Fibroblast of skin of right quadriceps (primary cell): ENCODE data around the gene KLHL30.
"Not testable (repeated sequence)": the region's sequence is repeated elsewhere in the genome, so short reads cannot be mapped to it uniquely, and the experiment has no call there.

ENCODE experiments used
- DNase-seq: peaks from one replicate; pipeline ENCODE4 v3.0.0-alpha.2; 2013

The KLHL30 gene

DNA sequence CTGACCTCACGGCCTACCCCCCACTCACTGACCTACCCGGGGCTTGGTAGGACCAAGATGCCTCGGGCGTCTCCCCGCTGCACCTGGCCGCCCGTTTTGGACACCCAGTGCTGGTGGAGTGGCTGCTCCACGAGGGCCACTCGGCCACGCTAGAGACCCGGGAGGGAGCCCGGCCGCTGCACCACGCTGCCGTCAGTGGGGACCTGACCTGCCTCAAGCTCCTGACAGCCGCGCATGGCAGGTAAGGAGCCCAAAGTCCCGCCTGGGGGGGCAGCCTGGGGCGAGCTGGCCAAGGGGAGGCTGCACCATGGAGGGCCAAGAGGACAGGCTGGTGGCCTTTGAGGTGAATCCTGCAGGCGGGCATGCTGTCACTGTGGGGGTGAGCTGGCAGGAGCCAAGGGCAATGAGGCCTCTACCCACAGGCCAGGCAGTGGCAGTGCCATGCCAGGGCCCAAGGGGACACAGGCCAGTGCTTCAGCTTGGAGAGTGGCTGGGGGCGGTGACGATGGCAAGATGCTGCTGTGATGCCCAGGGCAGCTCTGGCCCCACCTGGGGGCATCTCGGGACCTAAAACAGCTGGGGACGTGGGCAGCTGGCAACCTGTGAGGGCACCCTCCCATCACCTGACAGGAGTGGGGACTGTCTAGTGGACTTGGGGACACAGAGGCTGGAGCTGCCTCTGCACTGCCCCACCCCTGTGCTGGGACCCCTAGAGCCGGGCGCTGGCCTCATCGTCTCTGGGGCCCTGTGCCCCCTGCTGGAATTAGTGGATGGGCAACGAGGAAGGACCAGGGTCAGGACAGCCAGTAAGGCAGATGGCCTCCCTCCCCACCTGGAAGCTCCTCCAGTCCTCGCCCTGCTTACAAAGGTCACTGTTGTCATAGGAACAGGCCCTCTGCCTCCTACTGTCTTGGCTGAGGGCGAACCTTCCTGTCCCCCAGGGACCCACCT, 36.3 kb upstream of the KLHL30 start:
- DNase-seq: no peak

DNA sequence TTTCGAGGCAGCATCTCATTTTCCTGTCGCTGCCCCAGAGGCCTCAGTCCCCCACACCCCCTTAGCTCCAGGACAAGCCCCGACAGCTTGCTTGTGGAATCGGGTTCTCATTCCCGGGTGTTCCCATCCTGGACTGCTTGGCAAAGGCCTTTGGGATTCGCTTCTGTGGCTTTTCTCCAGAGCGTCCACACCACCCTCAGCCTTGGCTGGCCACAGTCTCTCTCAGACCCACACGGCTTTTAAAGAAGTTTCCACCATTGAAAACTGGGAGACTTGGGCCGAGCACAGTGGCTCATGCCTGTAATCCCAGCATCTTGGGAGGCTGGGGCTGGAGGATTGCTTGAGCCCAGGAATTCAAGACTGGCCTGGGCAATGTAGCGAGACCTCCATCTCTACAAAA, 35.6 kb upstream of the KLHL30 start:
- DNase-seq: no peak

DNA sequence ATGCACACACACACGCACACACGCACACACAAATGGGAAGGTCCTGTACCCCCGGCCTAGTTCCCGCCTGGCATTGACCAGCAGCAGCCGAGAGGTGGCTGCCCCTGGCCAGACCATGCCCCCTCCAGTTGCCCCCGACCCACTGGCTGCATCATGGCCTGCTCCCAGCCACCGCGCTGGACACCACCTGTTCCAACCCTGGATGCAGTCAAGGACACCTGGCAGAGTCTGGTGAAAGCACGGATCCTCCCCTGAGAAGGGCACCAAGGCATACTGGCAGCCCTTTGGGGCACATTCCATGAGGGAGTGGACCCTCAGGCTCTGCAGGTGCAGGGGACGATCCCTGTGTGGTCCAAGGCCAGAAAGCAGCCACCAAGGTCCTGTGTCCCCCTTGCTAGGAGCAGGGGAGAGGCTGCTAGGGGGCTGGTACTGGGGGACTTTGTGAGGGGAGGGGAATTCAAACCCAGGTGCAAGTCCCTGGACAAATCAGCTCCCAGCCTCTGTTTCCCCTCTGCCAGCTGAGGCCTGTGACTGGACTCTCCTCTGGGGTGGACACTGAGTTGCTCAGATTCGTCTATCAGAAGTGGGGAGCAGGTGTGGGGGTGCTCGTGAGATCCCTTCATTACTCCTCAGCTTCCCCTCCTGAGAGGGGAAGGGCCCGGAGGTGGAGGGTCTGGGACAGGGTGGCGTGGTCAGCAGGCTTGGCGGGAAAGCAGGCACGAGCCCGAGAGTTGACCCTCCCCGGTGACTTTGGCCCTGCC, 34.8 kb upstream of the KLHL30 start:
- no peak for DNase-seq

DNA sequence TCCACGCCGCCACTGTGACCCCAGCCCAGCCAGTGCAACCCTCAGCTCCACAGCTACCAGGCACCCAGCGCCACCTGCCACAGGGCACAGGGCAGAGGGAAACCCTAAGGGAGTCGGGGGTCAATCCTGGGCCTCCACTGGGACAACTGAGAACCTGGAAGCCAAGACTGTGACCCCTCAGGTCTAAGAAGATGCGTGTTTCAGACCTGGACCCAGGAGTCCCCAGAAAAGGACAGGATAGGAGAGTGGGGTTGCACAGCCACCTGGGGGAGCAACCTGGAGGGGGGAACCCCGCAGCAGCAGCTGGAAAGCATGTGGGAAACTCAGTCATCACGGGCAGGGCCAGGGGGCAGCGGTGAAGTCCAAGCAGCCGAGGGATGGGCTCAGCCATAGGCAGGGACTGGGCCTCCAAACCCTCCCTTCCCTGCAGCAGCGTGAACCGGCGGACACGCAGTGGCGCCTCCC, 34.2 kb upstream of the KLHL30 start:
- DNase-seq: no peak

DNA sequence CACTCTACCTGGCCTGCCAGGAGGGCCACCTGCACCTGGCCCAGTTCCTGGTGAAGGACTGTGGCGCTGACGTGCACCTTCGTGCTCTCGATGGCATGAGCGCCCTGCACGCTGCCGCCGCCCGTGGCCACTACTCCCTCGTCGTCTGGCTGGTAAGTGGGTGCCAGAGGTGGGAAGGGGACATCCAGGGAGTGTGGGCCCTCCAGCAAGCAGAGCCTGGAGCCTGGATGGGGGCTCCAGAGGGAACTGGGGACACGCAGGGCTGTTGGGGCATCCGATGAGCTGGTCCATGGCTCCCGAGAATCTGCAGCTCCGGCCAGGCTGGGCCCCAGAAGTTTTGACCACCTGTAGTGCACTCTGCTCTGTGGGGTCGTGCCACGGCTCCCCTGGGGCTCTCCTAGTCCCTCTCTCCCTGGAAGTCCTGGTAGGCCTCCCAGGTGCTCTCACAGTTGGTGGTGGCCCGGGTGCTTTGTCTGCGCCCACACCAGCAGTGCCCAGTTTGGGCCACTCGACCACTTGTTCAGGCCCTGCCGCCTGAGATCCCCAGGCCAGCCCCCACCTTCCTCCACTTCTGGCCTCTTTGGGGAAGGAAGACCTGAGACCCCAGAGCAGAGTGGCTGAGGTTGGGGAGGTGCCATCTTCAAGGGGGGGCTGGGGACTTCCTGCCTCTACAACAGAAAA, 33.6 kb upstream of the KLHL30 start:
- DNase-seq: no peak

DNA sequence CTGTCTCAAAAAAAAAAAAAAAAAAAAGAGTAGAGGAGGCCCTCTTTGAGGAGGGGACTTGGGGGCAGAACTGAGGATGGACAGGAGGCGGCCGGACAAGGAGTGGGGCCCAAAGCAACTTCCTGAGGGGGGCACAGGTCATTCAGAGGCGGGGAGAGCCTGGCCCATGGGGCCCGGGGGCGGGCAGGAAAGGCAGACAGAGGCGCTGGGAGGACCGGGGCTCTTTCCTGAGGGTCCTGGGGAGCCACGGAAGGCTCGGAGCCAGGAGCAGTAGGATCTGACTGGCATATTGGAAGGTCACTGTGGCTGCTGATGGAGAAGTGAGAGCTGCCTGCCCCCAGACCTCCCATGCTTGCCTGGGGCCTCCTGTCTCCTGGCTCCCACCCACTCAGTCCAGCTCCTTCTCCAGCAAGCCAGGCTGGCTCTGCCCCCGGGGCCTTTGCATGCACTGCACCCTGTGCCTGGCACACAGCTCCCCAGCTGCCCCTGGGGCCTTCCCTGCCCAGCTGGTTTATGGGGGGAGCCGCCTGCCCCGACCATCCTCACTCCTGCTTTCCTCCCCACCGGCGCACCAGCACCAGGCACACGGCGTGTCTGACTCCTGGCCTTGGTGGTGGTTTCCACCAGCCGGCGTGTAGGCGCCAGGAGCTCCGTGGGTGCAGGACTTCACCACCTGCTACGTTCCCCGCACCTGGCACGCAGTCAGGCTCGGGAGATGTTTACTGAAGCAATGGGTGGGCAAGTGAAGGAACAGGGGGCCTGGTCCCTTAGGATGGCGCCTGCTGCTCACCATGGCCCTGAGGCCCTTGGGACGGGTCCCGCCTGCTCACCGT, 32.7 kb upstream of the KLHL30 start:
- no peak for DNase-seq

DNA sequence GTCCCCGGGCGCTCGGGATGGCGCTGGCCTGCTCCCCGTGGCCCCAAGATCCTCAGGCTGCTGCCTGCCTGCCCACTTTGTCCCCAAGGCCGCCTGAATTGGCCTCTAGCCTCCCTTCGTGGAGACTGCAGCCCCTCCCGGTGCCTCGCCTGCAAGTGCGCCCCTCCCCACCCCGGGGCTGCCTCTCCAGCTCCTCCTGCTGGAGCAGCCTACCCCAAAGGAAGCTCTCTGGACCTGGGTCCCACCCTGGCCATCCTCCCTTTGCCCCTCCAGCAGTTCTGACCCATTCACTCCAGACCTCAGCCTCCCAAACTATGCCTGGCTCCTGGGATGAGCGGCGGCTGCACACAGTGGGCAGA, 32.1 kb upstream of the KLHL30 start:
- no peak for DNase-seq

DNA sequence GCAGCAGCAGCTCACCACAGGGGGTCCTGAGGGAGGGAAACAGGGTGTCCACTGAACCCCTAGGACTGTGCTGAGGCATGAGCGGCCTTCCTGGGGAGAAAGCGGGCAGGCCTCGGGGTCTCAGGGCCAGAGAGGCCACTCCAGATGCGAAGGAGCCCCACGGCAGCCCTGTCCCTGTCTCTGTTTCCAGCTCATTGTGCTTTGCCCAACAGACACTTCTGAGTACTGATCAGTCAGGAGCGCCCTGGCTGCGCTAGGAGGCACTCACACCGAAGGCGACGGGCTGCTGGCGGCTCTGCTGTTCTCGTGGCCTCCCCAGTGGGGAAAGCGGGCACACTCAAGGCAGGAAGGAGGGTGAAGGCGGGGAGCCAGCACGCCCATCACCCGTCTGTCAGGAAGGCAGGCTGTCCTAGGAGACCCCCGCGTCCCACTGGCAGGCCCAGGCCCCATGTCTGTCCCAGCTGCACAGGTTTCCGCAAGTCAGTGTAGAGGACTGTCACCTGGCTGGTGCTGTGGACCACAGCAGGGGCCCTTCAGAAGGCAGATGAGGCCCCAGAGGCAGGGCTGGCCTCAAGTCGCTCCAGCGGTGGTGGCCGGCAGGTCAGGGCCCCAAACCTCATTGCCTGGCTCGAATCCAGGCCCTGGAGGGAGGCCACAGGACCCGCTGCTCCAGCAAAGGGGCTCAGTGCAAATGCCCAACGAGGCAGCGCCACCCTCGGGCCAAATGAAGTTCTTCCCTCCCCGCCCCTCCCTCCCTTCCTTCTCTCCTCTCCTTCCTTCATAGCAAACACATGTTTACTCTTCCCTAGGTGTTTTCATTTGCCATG, 31.6 kb upstream of the KLHL30 start:
- DNase-seq: no peak

DNA sequence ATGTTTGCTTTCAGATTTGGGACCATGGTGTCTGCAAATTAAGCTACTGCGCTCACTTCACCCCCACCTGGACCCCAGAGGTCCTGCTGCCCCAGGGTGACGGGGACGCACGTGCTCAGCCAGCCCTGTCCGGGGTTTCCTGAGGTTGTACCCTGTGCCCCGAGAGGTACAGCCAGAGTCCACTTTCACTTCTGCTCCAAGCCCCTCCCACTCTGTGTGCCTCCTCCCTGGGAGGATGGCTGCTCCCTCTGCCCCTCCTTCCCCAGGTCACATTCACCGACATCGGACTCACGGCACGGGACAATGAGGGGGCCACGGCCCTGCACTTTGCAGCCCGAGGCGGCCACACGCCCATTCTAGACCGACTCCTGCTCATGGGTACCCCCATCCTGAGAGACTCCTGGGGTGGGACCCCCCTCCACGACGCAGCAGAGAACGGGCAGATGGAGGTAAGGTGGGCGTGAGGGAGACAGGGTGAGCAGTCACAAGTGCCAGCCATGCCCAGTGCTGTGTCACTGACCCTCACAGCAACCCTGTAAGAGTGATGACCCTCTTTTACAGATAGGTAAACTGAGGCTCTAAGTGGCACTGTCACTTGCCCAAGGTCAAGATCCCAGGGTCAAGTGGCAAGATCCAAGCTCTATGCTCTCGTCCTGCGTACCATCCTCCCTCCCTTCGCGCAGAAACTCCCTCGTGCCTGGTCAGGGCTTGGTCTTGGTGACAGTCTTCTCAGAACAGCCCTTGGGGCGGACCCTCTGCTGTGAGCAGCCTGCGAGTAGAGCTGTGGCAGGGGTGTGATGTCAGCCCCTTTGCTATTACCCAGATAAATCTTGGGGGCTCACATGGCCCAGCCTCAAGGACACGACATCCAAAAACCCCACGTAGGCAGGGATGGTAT, 30.7 kb upstream of the KLHL30 start:
- no peak for DNase-seq

DNA sequence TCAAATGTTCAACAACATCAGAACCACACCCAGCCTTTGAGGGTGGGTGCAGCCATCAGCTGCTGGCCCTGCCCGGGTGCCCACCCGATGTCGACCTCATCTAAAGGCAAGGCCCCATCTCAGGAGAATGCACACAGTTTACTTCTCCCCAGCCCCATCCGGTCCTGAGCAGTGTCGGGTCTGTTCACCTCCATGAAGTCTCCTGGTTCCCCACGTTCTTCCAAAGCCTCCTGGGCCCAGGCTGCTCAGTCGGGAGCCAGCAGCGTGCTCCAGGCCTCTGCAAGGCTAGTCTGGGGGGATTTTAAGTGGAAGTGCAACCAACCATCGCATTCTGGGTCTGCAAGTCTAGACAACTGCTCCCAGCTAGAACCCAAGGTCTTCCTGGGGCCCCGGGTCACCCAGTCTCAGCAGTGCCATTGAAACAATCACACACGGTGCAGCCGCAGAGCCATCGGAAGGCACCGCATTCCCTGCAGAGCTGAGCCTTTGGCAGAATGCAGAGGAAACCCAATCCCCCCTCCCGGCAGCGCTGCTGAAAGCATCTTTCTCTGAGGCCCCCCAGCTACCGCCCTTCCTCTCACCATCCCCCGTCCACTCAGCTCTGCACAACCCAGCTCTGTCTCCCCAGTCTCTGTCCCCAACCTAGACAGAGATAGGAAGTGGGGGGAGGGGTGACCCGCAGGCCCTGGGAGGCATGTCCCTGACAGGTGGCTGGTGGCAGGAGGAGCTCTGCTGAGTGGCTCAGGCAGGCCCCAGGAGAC, 29.9 kb upstream of the KLHL30 start:
- no peak for DNase-seq

DNA sequence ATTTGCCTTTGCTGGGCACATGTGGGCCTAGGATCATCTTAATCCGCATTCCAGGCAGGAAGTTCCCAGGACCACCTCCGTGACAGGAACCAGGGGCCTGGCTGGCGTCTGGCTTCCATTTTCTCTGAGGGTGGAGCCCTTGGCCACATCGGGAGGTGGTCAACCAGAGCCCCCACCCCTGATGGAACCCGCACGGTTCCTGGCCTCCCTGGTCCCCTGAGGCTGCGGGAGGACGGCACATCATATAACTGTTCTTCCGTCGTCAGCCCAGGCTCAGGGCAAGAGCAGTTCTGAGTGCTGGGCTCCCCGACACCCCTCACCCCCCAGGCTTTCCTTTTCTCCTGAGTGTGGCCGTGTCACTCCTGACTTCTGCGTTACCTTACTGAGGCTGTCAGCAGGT, 24.9 kb upstream of the KLHL30 start:
- no peak for DNase-seq

DNA sequence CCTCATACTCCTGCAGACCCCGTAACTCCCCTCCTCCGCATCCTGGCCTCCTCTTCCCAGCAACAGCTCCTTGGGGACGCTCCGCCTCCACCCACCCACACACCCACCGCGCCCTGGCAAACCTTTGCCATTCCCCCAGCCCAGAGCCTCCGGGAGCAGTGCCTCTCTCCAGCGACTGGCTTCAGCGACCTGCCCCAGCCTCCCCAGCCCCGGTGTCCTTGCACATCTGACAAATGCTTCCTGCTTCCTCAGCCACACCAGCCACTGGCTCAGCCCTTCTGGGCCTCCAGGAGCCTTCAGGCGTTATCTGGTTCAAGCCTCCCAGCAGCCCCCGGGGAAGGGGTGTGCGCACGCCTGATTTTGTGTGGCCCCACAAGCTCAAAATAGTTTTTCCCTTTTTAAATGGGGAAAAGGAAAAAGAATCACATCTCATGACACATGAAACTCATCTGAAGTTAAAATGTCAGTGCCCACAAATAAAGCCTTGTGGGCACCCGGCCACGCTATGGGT, 24.1 kb upstream of the KLHL30 start:
- DNase-seq: no peak

DNA sequence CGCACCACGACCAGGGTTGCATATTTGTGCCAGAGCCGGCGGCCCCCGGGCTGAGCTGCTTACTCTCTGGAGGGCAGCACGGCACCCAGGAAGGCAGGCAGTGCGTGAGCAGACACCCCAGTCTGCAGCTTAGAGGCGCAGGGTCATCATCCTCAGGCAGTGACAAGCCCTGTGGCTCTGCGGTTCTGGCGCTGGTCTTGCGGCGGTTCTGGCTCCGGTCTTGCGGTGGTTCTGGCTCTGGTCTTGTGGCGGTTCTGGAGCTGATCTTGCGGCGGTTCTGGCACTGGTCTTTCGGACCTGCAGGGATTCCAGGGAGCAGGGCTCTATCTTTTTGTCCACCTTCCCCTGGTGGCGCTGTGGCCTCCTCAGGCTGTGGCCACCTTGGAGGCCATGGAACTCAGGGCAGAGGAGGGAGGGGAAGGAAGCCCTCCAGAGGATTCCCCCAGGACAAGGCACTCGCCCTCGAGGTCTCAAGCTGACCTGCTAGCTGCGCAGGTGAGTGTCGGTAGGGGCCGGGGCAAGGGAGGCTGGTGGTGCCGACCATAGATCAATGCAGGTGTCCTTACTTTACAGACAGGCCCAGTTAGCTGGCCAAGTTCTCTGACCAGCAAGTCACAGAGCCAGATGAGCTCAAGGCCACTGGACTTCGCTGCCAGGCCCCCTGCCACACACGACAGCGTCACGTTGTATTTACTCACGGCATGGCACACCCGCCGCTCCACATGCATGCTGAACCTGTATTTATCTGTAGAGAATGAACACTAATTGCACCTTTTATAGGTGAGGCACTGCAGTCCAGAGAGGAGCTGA, 23.4 kb upstream of the KLHL30 start:
- no peak for DNase-seq

DNA sequence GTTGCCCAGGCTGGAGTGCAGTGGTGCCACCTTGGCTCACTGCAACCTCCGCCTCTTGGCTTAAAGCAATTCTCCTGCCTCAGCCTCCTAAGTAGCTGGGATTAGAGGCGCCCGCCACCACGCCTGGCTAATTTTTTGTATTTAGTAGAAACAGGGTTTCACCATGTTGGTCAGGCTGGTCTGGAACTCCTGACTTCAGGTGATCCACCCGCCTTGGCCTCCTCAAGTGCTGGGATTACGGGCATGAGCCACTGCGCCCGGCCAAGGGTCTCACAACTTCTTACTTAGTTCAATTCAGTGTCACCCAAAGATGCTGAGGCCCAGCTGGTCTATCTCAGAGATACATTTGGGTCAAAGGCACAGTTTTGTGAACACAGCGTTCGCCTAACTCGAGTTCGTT, 22.8 kb upstream of the KLHL30 start:
- DNase-seq: not testable (repeated sequence)

DNA sequence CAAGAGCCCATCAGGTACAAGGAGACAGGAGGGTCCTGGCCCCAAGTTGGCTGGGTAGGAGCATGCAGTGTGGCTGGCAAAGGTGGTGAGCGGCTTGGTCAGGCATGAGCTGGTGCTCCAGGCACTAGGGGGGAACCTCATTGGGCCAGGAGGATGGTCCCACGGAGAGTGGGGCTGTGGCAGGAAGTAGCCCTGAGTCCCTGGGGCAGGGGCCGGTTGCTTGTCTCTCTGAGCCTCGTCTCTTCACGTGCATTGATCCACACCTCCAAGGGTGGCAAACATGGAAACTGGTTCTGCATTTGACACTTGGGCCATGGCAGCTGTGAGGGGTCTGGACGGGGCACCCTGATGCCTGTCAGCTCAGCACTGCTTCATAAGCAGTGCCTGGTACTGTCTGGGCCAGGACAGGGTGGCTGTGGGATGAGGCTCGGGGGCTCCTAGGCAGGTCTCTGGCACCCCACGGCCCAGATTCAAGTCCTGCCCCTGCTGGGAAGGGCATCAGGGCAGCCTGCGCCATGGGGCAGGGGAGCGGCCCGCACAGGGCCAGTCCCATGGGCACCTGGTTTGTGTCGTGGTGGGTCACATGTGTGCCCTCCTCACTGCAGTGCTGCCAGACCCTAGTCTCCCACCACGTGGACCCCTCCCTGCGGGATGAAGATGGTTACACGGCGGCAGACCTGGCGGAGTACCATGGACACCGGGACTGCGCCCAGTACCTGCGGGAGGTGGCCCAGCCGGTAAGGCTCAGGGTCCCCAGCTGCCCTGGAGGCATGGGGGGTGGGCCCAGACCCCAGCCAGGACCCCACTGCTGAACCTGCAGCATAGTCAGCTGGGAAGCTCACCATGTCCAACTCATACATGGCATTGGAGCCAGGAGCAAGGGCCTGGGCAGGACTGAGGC, 21.9 kb upstream of the KLHL30 start:
- DNase-seq: no peak

DNA sequence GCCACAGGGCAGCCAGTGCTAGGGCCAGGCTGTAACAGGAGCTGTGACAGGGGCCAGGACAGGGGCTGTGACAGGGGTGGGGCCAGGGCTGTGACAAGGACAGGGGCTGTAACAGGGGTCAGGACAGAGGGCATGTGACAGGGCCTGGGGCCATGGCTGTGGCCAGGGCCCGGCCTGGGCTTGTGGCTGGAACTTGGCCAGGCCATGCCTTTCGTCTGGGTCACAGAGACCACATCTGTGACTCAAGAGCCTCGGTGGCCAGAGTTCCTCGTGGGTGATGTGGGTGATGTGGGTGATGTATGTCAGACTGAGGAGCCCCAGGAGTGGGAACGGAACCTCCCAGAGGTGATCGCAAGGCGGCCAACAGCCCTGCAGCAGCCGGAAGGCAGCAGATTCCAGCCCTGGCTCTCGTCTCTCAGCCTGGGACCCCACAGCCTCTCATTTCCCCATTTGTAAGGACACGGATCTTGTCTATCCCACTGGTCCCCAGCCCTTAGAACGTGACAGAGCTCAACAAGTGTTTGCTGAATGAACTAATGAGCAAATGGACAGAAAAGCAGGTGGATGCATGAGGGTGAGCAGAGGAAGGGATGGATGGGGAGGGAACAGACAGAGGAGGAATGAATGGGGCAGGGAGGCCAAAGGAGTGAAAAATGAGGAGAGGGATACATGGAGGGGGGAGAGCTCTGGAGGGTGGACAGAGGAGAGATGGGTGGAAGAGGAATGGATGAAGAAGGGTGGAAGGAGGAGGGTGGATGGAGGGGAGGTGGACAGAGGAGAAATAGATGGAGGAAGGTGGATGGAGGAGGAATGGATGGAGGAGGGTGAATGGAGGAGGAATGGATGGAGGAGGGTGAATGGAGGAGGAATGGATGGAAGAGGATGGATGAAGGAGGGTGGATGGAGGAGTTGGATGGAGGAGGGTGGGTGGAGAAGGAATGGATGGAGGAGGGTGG, 21.0 kb upstream of the KLHL30 start:
- no peak for DNase-seq
